ENCODE results near the gene EGFR. TPM values are rescaled to one million over a fixed set of nuclear protein-coding genes. Genes with fewer than 3 reads are reported as not detected.

EGFR gene
- total and polyA plus RNA-seq, 2 donors (not counting 3 experiments of a cell fraction or from before 2014, with no cell fraction given) = 1.5 to 4.1 TPM

- no peak overlapping the region for H3K27ac ChIP-seq (ENCODE audit: insufficient read depth, low read depth, low read length)
- no peak overlapping the region for H3K4me3 ChIP-seq (replicated peaks in 1 of 3; ENCODE audit: insufficient read depth in 1 of 3, low read depth in 1 of 3, low read length in 3 of 3)
- no peak overlapping the region for H2AFZ ChIP-seq (ENCODE audit: low read depth, low read length)
- H3K4me1 ChIP-seq (ENCODE audit: control insufficient read depth, extremely low read depth, insufficient read depth, low read length) = peaks cover 13% of the 10 kb centered on the region
- H3K9me1 ChIP-seq (replicated peaks; ENCODE audit: control insufficient read depth, extremely low read depth, insufficient read depth, low read length) = no peaks in the 10 kb centered on the region
- H3K36me3 ChIP-seq (ENCODE audit: control insufficient read depth in 2 of 2, extremely low read depth in 1 of 2, insufficient read depth in 2 of 2, low read length in 2 of 2) = no peaks in the 10 kb centered on the region
- no peak overlapping the region for H3K9ac ChIP-seq (replicated peaks; ENCODE audit: extremely low read depth, insufficient read depth, low read length)
- TF ChIP-seq POLR2AphosphoS5 (IDR thresholded peaks at IDR 0.05; ENCODE audit: insufficient read depth, low read depth, low read length) (no peak), MAX (IDR thresholded peaks at IDR 0.05; ENCODE audit: insufficient read depth, insufficient read length) (no peak), FOS (IDR thresholded peaks at IDR 0.05; ENCODE audit: borderline replicate concordance, insufficient read depth, low read length) (no peak), POLR2A (IDR thresholded peaks at IDR 0.05; ENCODE audit: low read depth, low read length) (no peak), CTCF (IDR thresholded peaks at IDR 0.05; ENCODE audit: extremely low read depth in 1 of 2, insufficient read depth in 1 of 2, low read depth in 1 of 2, low read length in 2 of 2) (no peak), GATA2 (IDR thresholded peaks at IDR 0.05; ENCODE audit: insufficient read depth, insufficient read length, low read depth, low read length) (no peak), EZH2 (IDR thresholded peaks at IDR 0.05; ENCODE audit: borderline replicate concordance, low read depth, low read length, severe bottlenecking) (no peak), JUN (IDR thresholded peaks at IDR 0.05; ENCODE audit: borderline replicate concordance, insufficient read depth, insufficient read length, low read depth) (no peak), MYC (IDR thresholded peaks at IDR 0.05; ENCODE audit: low read depth, low read length) (no peak)
- CTCF ChIA-PET = interaction anchor here (0.7 to 1.7 kb wide), 3 partner anchors 16 to 173 kb away, joined by 3 to 6 read pairs (median 3); no protein-coding TSS in a partner anchor
- H3K79me2 ChIP-seq (ENCODE audit: control insufficient read depth, insufficient read depth, low read length) = no peaks in the 10 kb centered on the region
- dilution Hi-C loops (cut with MboI; ENCODE audit: extremely low pct_ligation_motif_present, low sequenced_read_pairs) (no loop called here), intact Hi-C loops (cut with micrococcal nuclease) (no loop called here)
- no peak for DNase-seq (ENCODE audit: low read depth, low spot score)
- H3K4me2 ChIP-seq (ENCODE audit: insufficient read depth, low read length) = no peak overlapping the region
- H3K27me3 ChIP-seq (ENCODE audit: control insufficient read depth in 2 of 2, insufficient read depth in 2 of 2, low read length in 2 of 2) = peaks cover 32 to 33% of the 10 kb centered on the region in 2 experiments
- FAIRE-seq = no peak
- H3K9me3 ChIP-seq (replicated peaks; ENCODE audit: control insufficient read depth, insufficient read depth, low read length) = no peaks in the 10 kb centered on the region
- H4K20me1 ChIP-seq (replicated peaks; ENCODE audit: control insufficient read depth, extremely low read depth, insufficient read depth, low read length) = no peaks in the 10 kb centered on the region
- BruUV-seq (replicated peaks) = no TSS peak
- POLR2A ChIA-PET = no interaction called here
Measured at GRCh38 chr7:55082228-55082603, 63.4 kb downstream of the EGFR start.

Data from endothelial cell of umbilical vein (primary cell).